CD4-positive, alpha-beta T cell treated with Interleukin-15 for 4 hours (primary cell): ENCODE data around the gene INCENP.
"Not testable (repeated sequence)": the region's sequence is repeated elsewhere in the genome, so short reads cannot be mapped to it uniquely, and the experiment has no call there.

Source experiments
- DNase-seq: peaks from one replicate; pipeline ENCODE4 v3.0.0-alpha.2; 2020; ENCODE audit warnings: low spot score

Gene INCENP

GRCh38 chr11:62171261-62171723, 47.5 kb downstream of the INCENP start:
- DNase-seq = peak; percentile 64

- DNase-seq = no peak
Measured at GRCh38 chr11:62172294-62172693, 48.5 kb downstream of the INCENP start.

GRCh38 chr11:62176766-62177165, 53.0 kb downstream of the INCENP start:
- no peak for DNase-seq

- DNase-seq = no peak
Measured at GRCh38 chr11:62179995-62180394, 56.2 kb downstream of the INCENP start.

GRCh38 chr11:62181097-62181496, 57.3 kb downstream of the INCENP start:
- DNase-seq = no peak

DNA sequence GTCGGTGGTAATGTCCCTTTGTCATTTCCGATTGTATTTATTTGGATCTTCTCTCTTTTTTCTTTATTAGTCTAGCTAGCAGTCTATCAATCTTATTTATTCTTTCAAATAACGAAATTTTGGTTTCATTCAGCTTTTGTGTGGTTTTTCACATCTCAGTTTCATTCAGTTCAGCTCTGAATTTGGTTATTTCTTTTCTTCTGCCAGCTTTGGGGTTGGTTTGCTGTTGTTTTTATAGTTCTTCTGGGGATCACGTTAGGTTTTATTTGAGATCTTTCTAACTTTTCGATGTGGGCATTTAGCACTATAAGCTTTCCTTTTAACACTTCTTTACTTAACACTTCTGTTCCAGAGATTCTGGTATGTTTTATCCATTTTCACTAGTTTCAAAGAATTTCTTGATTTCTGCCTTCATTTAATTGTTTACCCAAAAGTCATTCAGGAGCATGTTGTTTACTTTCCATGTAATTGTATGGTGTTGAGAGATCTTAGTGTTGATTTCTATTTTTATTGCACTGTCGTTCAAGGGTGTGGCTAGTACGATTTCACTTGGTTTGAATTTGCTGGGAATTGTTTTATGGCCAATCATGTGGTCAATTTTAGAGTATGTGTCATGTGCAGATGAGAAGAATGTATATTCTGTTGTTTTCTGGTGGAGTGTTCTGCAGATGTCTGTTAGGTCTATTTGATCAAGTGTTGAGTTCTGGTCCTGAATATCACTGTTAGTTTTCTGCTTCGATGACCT, 58.5 kb downstream of the INCENP start:
- DNase-seq = no peak

DNA sequence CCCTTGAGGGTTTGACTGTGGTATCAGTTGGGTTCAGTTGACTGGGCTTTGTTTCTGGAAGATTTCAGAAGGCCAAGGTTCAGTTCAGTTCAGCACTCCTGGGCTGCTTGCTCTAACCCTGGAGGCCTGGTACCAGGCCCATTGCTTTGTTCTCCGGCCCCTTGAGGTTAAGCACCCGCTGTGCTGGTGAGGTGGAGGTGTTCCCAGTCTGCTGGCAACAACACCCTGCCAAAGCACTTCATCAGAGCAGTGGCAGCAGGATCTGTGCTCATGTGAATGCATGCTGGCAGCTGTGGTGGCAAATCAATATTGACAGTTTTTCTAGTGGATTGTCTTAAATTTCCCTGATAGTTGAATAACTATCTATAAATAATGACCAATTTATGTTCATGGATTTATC, 62.4 kb downstream of the INCENP start:
- DNase-seq = no peak

GRCh38 chr11:62190011-62190410, 66.2 kb downstream of the INCENP start, which contains the start of gene SCGB1D1:
TSS of gene SCGB1D1 (plus strand) at chr11:62190216. CDS start at chr11:62190285, 69 bp downstream.
- DNase-seq = no peak

DNA sequence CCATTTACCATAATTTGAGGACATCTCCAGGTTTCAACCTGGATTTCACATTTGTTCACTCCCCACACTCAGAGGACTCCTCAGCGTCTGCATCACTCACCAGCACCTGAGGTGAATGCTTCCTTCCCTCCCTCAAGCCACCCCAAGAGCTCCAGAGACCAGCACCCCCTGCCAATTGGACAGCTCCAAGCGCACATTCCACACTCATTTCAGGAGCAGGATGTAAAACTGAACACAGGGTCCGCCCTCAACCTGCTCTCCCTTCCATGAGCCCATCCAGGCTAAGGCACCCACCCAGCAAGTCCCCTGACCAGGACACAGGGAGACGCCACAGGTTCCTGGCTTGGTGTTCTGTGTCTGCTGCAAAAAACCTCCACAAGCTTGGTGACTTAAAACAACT, 70.1 kb downstream of the INCENP start:
- no peak for DNase-seq

GRCh38 chr11:62195010-62195409, 71.2 kb downstream of the INCENP start:
- not testable (repeated sequence) for DNase-seq

DNA sequence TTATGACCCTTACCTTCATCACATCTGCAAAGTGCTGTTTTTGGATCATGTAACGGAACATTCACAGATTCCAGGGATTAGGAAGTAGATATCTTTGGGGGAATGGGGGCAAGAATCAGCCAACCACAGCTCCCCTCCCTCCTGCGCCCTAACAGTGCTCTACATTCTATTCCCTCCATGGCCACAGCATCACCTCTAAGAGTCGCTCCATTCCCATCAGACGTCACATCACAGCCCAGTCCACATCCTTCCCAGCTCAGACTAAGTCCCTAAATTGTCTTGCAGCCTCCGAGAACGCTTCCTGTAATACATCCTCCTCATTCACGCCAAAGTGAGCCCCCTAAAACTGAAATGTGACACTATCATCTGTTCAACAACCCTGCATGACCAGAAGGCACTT, 72.1 kb downstream of the INCENP start:
- DNase-seq = no peak

DNA sequence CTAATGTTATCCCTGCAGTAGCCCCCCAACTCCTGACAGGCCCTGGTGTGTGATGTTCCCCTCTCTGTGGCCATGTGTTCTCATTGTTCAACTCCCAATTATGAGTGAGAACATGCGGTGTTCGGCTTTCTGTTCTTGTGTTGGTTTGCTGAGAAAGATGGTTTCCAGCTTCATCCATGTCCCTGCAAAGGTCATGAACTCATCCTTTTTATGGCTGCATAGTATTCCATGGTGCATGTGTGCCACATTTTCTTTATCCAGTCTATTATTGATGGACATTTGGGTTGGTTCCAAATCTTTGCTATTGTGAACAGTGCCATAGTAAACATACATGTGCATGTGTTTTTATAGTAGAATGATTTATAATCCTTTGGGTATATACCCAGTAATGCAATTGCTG, 73.6 kb downstream of the INCENP start:
- not testable (repeated sequence) for DNase-seq

GRCh38 chr11:62201376-62201775, 77.6 kb downstream of the INCENP start:
- no peak for DNase-seq
